ES-I3 (cell line): ENCODE measurements around the gene ANKDD1B.

ENCODE experiments used
- H3K36me3 ChIP-seq: 2 replicates; pipeline ENCODE4 v1.6.1; 2013; ENCODE audit warnings: mild to moderate bottlenecking, low read length, control low read depth, moderate library complexity; ENCODE audit not compliant: insufficient read depth
- H3K4me1 ChIP-seq: 2 replicates; pipeline ENCODE4 v1.6.1; 2013; ENCODE audit warnings: mild to moderate bottlenecking, control low read depth, low read length; ENCODE audit not compliant: insufficient read depth
- H3K9ac ChIP-seq: 2 replicates; pipeline ENCODE4 v1.6.1; 2013; ENCODE audit warnings: low read depth, mild to moderate bottlenecking, low read length, moderate library complexity
- H3K9me3 ChIP-seq: 2 replicates; pipeline ENCODE4 v1.6.1; 2013; ENCODE audit warnings: mild to moderate bottlenecking, low read length, moderate library complexity; ENCODE audit not compliant: control insufficient read depth, insufficient read depth

The ANKDD1B gene

DNA sequence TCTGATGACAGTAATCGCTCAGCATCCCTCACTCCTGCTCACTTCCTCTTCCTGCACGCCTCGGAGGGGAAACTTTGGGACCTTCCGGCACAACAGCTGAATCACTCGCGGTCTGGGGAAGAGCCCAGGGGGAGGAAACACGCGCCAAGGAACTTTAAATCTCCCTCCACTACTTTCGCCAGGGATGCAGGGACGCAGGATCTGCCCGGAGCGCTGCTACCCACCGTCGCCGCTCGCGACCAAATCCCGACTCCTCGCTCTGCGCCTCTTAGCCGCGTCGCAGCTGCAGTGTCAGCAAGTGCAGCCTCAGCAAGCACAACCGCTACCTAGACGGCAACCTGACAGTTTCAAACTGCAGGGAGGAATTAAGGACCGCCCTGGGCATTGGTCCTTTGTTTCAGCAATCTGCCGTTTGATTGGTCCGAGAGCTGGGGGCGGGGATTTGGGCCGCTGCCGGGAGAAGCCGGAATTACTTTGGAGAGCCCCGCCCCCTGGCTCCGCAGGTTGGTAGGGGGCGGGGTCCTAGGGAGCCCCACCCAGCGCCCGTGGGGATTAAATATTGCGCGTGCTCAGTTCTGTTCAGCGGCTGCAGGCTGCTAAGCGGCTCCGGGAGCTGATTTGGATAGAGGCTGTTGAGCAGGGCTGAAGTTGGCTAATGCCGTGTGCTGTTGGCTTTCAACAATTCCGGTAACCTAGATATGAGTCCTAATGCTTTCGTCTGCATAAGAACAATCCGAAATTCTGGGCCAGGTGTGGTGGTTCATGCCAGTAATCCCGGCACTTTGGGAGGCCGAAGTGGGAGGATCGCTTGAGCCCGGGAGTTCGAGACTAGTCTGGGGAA lies 106.0 kb downstream of the ANKDD1B start, which contains the start of gene POC5:
Gene POC5, minus strand, starts transcription at position 356 of the 841 bp plus-strand sequence. CDS start 4,500 bp downstream, outside the sequence.
- H3K9ac ChIP-seq = peak within 1 kb of the TSS; percentile 61
- no peaks in the 10 kb centered on the region for H3K36me3 ChIP-seq
- no peaks in the 10 kb centered on the region for H3K4me1 ChIP-seq
- no peaks in the 10 kb centered on the region for H3K9me3 ChIP-seq

DNA sequence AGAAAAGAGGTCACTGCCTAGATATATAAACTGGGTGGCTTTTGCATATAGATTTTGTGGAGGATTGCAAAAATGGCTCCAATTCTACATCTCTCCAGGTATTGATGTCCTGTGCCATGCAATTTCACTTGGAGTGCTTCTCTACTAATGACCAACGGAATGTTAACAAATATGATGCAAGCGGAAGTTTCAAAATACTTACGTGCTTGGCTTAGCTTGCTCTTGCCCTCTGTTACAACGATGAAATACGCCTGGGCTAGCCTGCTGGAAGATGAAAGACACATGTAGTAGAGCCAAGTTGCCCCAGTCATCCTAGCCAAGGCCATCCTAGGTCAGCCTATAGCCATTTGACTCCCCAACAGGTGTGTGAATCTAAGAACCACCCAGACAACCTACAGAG lies 109.6 kb downstream of the ANKDD1B start:
- no peak overlapping the region for H3K9ac ChIP-seq
- H3K4me1 ChIP-seq = peaks cover 10% of the 10 kb centered on the region; the same call in 1 of the 2 replicates
- H3K9me3 ChIP-seq = no peaks in the 10 kb centered on the region
- no peaks in the 10 kb centered on the region for H3K36me3 ChIP-seq
